WI38 (cell line): ENCODE data around the gene ALG9.

Source experiments
- H3K4me3 ChIP-seq: 2 replicates; pipeline ENCODE4 v1.5.1; 2011; ENCODE audit warnings: low read depth, mild to moderate bottlenecking, control low read depth, low read length
- CTCF ChIP-seq: IDR thresholded peaks from 2 replicates; pipeline ENCODE4 v1.5.1; 2012; ENCODE audit warnings: low read depth, mild to moderate bottlenecking, control low read depth, low read length

ALG9 gene

GRCh38 chr11:111811445-111811844 is 59.9 kb downstream of the ALG9 start:
- no peak overlapping the region for H3K4me3 ChIP-seq
- no peak for TF ChIP-seq CTCF

- TF ChIP-seq CTCF: no peak
- H3K4me3 ChIP-seq: no peak overlapping the region
These were observed 62.5 kb downstream of the ALG9 start for GRCh38 chr11:111808834-111809233.

- no peak overlapping the region for H3K4me3 ChIP-seq
- no peak for TF ChIP-seq CTCF
These were observed 63.3 kb downstream of the ALG9 start for GRCh38 chr11:111808063-111808588.

GRCh38 chr11:111807076-111807475 is 64.3 kb downstream of the ALG9 start:
- H3K4me3 ChIP-seq: no peak overlapping the region
- TF ChIP-seq CTCF: no peak

- no peak for TF ChIP-seq CTCF
- H3K4me3 ChIP-seq: no peak overlapping the region
These were observed 70.2 kb downstream of the ALG9 start for GRCh38 chr11:111801135-111801534.

GRCh38 chr11:111798279-111798678 is 73.1 kb downstream of the ALG9 start:
- no peak overlapping the region for H3K4me3 ChIP-seq
- no peak for TF ChIP-seq CTCF

- H3K4me3 ChIP-seq: no peak overlapping the region
- no peak for TF ChIP-seq CTCF
These were observed 74.2 kb downstream of the ALG9 start for GRCh38 chr11:111797145-111797581.
